OCI-LY1 (cell line): ENCODE data around the gene KRTAP9-9.

ENCODE experiments used
- H2AFZ ChIP-seq: fragments of 200-600 bp; sonication (generic), shearing (Covaris generic); 2 replicates; pipeline ENCODE4 v1.6.0; 2014; ENCODE audit warnings: antibody characterized with exemption, mild to moderate bottlenecking, low read length
- H3F3A ChIP-seq: fragments of 200-600 bp; sonication (generic), shearing (Covaris generic); 2 replicates; pipeline ENCODE4 v1.6.0; 2014; ENCODE audit warnings: mild to moderate bottlenecking, antibody characterized with exemption, low read length, moderate library complexity; ENCODE audit not compliant: insufficient read depth
- H3K27ac ChIP-seq: fragments of 200-600 bp; sonication (generic); 2 replicates; pipeline ENCODE4 v1.5.1; 2014; ENCODE audit warnings: low read length, mixed run types, mild to moderate bottlenecking, low read depth; ENCODE audit not compliant: poor library complexity, severe bottlenecking
- H3K27me3 ChIP-seq: fragments of 200-600 bp; sonication (generic); 2 replicates; pipeline ENCODE4 v1.6.0; 2014; ENCODE audit warnings: antibody characterized with exemption, mild to moderate bottlenecking, low read length, moderate library complexity; ENCODE audit not compliant: insufficient read depth
- H3K36me3 ChIP-seq: fragments of 200-600 bp; sonication (generic); 2 replicates; pipeline ENCODE4 v1.6.1; 2014; ENCODE audit warnings: mild to moderate bottlenecking, antibody characterized with exemption, low read length, moderate library complexity, mixed read lengths; ENCODE audit not compliant: insufficient read depth
- H3K4me1 ChIP-seq: fragments of 200-600 bp; sonication (generic); 2 replicates; pipeline ENCODE4 v1.5.1; 2014; ENCODE audit warnings: mild to moderate bottlenecking, low read length, moderate library complexity; ENCODE audit not compliant: insufficient read depth, severe bottlenecking
- H3K4me2 ChIP-seq: fragments of 200-600 bp; sonication (generic), shearing (Covaris generic); 2 replicates; pipeline ENCODE4 v1.6.1; 2014; ENCODE audit warnings: low read length
- H3K4me3 ChIP-seq: fragments of 200-600 bp; sonication (generic); 2 replicates; pipeline ENCODE4 v1.5.1; 2014; ENCODE audit warnings: low read length, low read depth, mild to moderate bottlenecking, mixed read lengths; ENCODE audit not compliant: poor library complexity, severe bottlenecking
- H3K79me2 ChIP-seq: fragments of 200-600 bp; shearing (Covaris generic); 2 replicates; pipeline ENCODE4 v1.6.1; 2016; ENCODE audit warnings: mixed run types, low read length, mixed read lengths; ENCODE audit not compliant: insufficient read depth
- H3K9ac ChIP-seq: fragments of 200-600 bp; sonication (generic), shearing (Covaris generic); 2 replicates; pipeline ENCODE4 v1.6.1; 2014; ENCODE audit warnings: mild to moderate bottlenecking, low read length, mixed read lengths
- H3K9me2 ChIP-seq: fragments of 200-600 bp; sonication (generic), shearing (Covaris generic); 2 replicates; pipeline ENCODE4 v1.6.1; 2014; ENCODE audit warnings: low read depth, mild to moderate bottlenecking, low read length, mixed read lengths
- H3K9me3 ChIP-seq: fragments of 200-600 bp; shearing (Covaris generic); 2 replicates; pipeline ENCODE4 v1.6.1; 2014; ENCODE audit warnings: low read length, mixed read lengths
- H4K20me1 ChIP-seq: fragments of 200-600 bp; sonication (generic), shearing (Covaris generic); 2 replicates; pipeline ENCODE4 v1.6.0; 2016; ENCODE audit warnings: mild to moderate bottlenecking, low read length; ENCODE audit not compliant: insufficient read depth
- CTCF ChIP-seq: fragments of 200-600 bp; sonication (generic), shearing (Covaris generic); IDR thresholded peaks from 2 replicates; pipeline ENCODE4 v1.5.1; 2017; ENCODE audit warnings: mild to moderate bottlenecking, antibody characterized with exemption, low read length, moderate library complexity, mixed read lengths
- EZH2 ChIP-seq: fragments of 200-600 bp; sonication (generic), shearing (Covaris generic); IDR thresholded peaks from 2 replicates; pipeline ENCODE4 v1.8.0; 2017; ENCODE audit warnings: borderline replicate concordance, mixed run types, mild to moderate bottlenecking, antibody characterized with exemption, low read length, moderate library complexity, mixed read lengths

The KRTAP9-9 gene

DNA sequence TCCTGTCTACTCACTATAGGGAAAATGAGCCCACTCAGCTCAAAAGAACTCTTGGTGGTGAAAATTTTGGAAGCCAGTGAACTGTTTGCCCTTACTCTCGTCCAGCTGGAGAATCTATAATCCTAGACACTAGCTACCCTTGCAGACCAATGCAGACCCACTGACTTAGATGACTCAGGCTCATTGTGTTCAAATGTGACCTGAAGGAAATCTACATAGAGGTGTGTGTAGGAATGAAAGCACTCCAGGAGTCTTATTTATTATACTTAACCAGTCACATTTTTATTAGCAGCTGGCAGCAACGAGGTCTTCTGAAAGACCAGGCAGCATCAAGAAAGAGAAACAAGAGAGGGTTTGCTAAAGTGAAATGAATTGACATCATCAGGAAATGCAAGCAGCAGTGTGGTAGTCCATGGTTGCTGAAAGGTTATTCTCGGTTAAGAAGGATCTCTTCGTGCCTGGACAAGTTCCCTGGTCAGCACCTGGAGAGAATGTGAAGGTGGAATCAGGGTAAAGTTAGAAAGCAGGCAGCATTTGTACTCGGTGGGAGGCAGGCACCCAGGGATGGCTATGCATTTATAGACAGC, 46.1 kb downstream of the KRTAP9-9 start:
- no peak overlapping the region for H3K4me2 ChIP-seq
- no peak overlapping the region for H3K9ac ChIP-seq
- H3K79me2 ChIP-seq: no peaks in the 10 kb centered on the region
- H3K4me1 ChIP-seq: no peaks in the 10 kb centered on the region
- H3K9me2 ChIP-seq: no peaks in the 10 kb centered on the region
- H3K36me3 ChIP-seq: no peaks in the 10 kb centered on the region
- H3K4me3 ChIP-seq: no peak overlapping the region
- no peaks in the 10 kb centered on the region for H3K27me3 ChIP-seq
- no peaks in the 10 kb centered on the region for H3F3A ChIP-seq
- no peak overlapping the region for H3K27ac ChIP-seq
- H2AFZ ChIP-seq: no peak overlapping the region
- TF ChIP-seq EZH2: no peak
- no peak for TF ChIP-seq CTCF
- H4K20me1 ChIP-seq: no peaks in the 10 kb centered on the region
- H3K9me3 ChIP-seq: no peaks in the 10 kb centered on the region

- no peak within 1 kb of the TSS for H3K9ac ChIP-seq
- no peaks in the 10 kb centered on the region for H3K9me3 ChIP-seq
- H3K4me1 ChIP-seq: no peaks in the 10 kb centered on the region
- H3K9me2 ChIP-seq: no peaks in the 10 kb centered on the region
- TF ChIP-seq CTCF: no peak
- no peaks in the 10 kb centered on the region for H4K20me1 ChIP-seq
- H3K4me3 ChIP-seq: no peak within 1 kb of the TSS
- H3K36me3 ChIP-seq: no peaks in the 10 kb centered on the region
- no peak within 1 kb of the TSS for H3K4me2 ChIP-seq
- H3K79me2 ChIP-seq: no peaks in the 10 kb centered on the region
- no peaks in the 10 kb centered on the region for H3F3A ChIP-seq
- no peak within 1 kb of the TSS for H2AFZ ChIP-seq
- no peak within 1 kb of the TSS for H3K27ac ChIP-seq
- H3K27me3 ChIP-seq: no peaks in the 10 kb centered on the region
Measured at GRCh38 chr17:41301916-41302901, 47.0 kb downstream of the KRTAP9-9 start, which contains the start of gene KRTAP29-1. TSS of gene KRTAP29-1 (minus strand) at chr17:41302851. CDS start at chr17:41302851, 0 bp downstream.

DNA sequence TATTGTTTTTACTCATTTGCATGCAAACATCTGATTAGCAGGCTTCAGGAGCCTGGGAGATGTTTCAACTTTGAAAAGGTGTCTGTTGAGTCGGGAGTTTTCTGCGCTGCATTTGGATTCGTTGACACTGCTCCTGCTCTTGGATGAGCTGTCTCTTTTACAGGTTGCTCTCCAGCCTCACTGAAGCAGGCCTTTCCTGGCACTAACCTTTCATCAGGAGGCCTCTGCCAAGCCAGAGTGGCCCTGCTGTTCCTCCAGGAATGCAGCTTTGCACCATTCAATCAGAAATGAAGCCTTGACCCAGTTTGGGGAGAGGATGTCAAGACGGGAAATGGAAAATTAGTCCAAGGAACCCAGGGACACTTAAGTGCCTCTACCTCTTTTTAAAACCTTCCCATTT, 47.8 kb downstream of the KRTAP9-9 start:
- no peaks in the 10 kb centered on the region for H4K20me1 ChIP-seq
- H3K27ac ChIP-seq: no peak overlapping the region
- no peak overlapping the region for H3K9ac ChIP-seq
- H2AFZ ChIP-seq: no peak overlapping the region
- H3K4me3 ChIP-seq: no peak overlapping the region
- H3K27me3 ChIP-seq: no peaks in the 10 kb centered on the region
- no peak overlapping the region for H3K4me2 ChIP-seq
- H3K79me2 ChIP-seq: no peaks in the 10 kb centered on the region
- H3F3A ChIP-seq: no peaks in the 10 kb centered on the region
- no peaks in the 10 kb centered on the region for H3K9me3 ChIP-seq
- no peaks in the 10 kb centered on the region for H3K9me2 ChIP-seq
- TF ChIP-seq EZH2 (no peak), CTCF (no peak)
- peaks cover 1% of the 10 kb centered on the region for H3K4me1 ChIP-seq
- no peaks in the 10 kb centered on the region for H3K36me3 ChIP-seq
